ENCODE data around the gene CDKAL1.
"Not testable (repeated sequence)": the region's sequence is repeated elsewhere in the genome, so short reads cannot be mapped to it uniquely, and the experiment has no call there.

The CDKAL1 gene

GRCh38 chr6:20623761-20624160 is 89.5 kb downstream of the CDKAL1 start:
- peaks cover 2% of the 10 kb centered on the region; the same call in 1 of the 2 replicates for H3K4me1 ChIP-seq (ENCODE audit: insufficient read depth, low read length)
- no peak overlapping the region for H3K9ac ChIP-seq (ENCODE audit: low read depth, low read length)
- no peaks in the 10 kb centered on the region for H3K9me3 ChIP-seq (ENCODE audit: control insufficient read depth, insufficient read depth, low read length)
- H3K36me3 ChIP-seq (ENCODE audit: insufficient read depth, low read length) = no peaks in the 10 kb centered on the region

GRCh38 chr6:20626165-20626564 is 91.9 kb downstream of the CDKAL1 start:
- Histone ChIP-seq H3K36me3 (ENCODE audit: insufficient read depth, low read length) (no peaks in the 10 kb centered on the region), H3K4me1 (ENCODE audit: insufficient read depth, low read length) (peaks cover 18% of the 10 kb centered on the region), H3K9me3 (ENCODE audit: control insufficient read depth, insufficient read depth, low read length) (no peaks in the 10 kb centered on the region), H3K9ac (ENCODE audit: low read depth, low read length) (no peak overlapping the region)

- Histone ChIP-seq H3K9ac (ENCODE audit: low read depth, low read length) (no peak overlapping the region), H3K36me3 (ENCODE audit: insufficient read depth, low read length) (no peaks in the 10 kb centered on the region)
These were observed 95.3 kb downstream of the CDKAL1 start for GRCh38 chr6:20629509-20629908.

GRCh38 chr6:20630136-20630535 is 95.9 kb downstream of the CDKAL1 start:
- Histone ChIP-seq H3K4me1 (ENCODE audit: insufficient read depth, low read length) (peaks cover 21% of the 10 kb centered on the region), H3K9me3 (ENCODE audit: control insufficient read depth, insufficient read depth, low read length) (no peaks in the 10 kb centered on the region), H3K9ac (ENCODE audit: low read depth, low read length) (no peak overlapping the region), H3K36me3 (ENCODE audit: insufficient read depth, low read length) (no peaks in the 10 kb centered on the region)

More at GRCh38 chr6:20629509-20629908, 95.3 kb downstream of the CDKAL1 start:
- Histone ChIP-seq H3K4me1 (ENCODE audit: insufficient read depth, low read length) (peaks cover 21% of the 10 kb centered on the region), H3K9me3 (ENCODE audit: control insufficient read depth, insufficient read depth, low read length) (no peaks in the 10 kb centered on the region)

GRCh38 chr6:20630617-20631548 is 96.6 kb downstream of the CDKAL1 start:
- peaks cover 21% of the 10 kb centered on the region for H3K4me1 ChIP-seq (ENCODE audit: insufficient read depth, low read length)

GRCh38 chr6:20631549-20631924 is 97.3 kb downstream of the CDKAL1 start:
- H3K4me1 ChIP-seq (ENCODE audit: insufficient read depth, low read length) = peaks cover 21% of the 10 kb centered on the region
- H3K36me3 ChIP-seq (ENCODE audit: insufficient read depth, low read length) = no peaks in the 10 kb centered on the region
- H3K9ac ChIP-seq (ENCODE audit: low read depth, low read length) = no peak overlapping the region
- H3K9me3 ChIP-seq (ENCODE audit: control insufficient read depth, insufficient read depth, low read length) = no peaks in the 10 kb centered on the region

More at GRCh38 chr6:20630617-20631548, 96.6 kb downstream of the CDKAL1 start:
- no peak overlapping the region for H3K9ac ChIP-seq (ENCODE audit: low read depth, low read length)
- no peaks in the 10 kb centered on the region for H3K36me3 ChIP-seq (ENCODE audit: insufficient read depth, low read length)
- no peaks in the 10 kb centered on the region for H3K9me3 ChIP-seq (ENCODE audit: control insufficient read depth, insufficient read depth, low read length)

- no peak overlapping the region for H3K9ac ChIP-seq (ENCODE audit: low read depth, low read length)
- H3K36me3 ChIP-seq (ENCODE audit: insufficient read depth, low read length) = no peaks in the 10 kb centered on the region
- H3K9me3 ChIP-seq (ENCODE audit: control insufficient read depth, insufficient read depth, low read length) = no peaks in the 10 kb centered on the region
- peaks cover 21% of the 10 kb centered on the region for H3K4me1 ChIP-seq (ENCODE audit: insufficient read depth, low read length)
These were observed 98.4 kb downstream of the CDKAL1 start for GRCh38 chr6:20632696-20633095.

- H3K36me3 ChIP-seq (ENCODE audit: insufficient read depth, low read length) = no peaks in the 10 kb centered on the region
- H3K9me3 ChIP-seq (ENCODE audit: control insufficient read depth, insufficient read depth, low read length) = no peaks in the 10 kb centered on the region
- H3K4me1 ChIP-seq (ENCODE audit: insufficient read depth, low read length) = peaks cover 18% of the 10 kb centered on the region
- no peak overlapping the region for H3K9ac ChIP-seq (ENCODE audit: low read depth, low read length)
These were observed 99.5 kb downstream of the CDKAL1 start for GRCh38 chr6:20633566-20634340.

- H3K4me1 ChIP-seq (ENCODE audit: insufficient read depth, low read length) = no peaks in the 10 kb centered on the region; the same call in 1 of the 2 replicates
- H3K9me3 ChIP-seq (ENCODE audit: control insufficient read depth, insufficient read depth, low read length) = no peaks in the 10 kb centered on the region
- H3K36me3 ChIP-seq (ENCODE audit: insufficient read depth, low read length) = no peaks in the 10 kb centered on the region
- H3K9ac ChIP-seq (ENCODE audit: low read depth, low read length) = no peak overlapping the region
These were observed 104.9 kb downstream of the CDKAL1 start for GRCh38 chr6:20639161-20639560.

- Histone ChIP-seq H3K36me3 (ENCODE audit: insufficient read depth, low read length) (no peaks in the 10 kb centered on the region), H3K9ac (ENCODE audit: low read depth, low read length) (no peak overlapping the region), H3K4me1 (ENCODE audit: insufficient read depth, low read length) (no peaks in the 10 kb centered on the region; the same call in 1 of the 2 replicates), H3K9me3 (ENCODE audit: control insufficient read depth, insufficient read depth, low read length) (no peaks in the 10 kb centered on the region)
These were observed 105.9 kb downstream of the CDKAL1 start for GRCh38 chr6:20640181-20640580.

- Histone ChIP-seq H3K9ac (ENCODE audit: low read depth, low read length) (no peak overlapping the region), H3K36me3 (ENCODE audit: insufficient read depth, low read length) (no peaks in the 10 kb centered on the region), H3K9me3 (ENCODE audit: control insufficient read depth, insufficient read depth, low read length) (no peaks in the 10 kb centered on the region), H3K4me1 (ENCODE audit: insufficient read depth, low read length) (no peaks in the 10 kb centered on the region; the same call in 1 of the 2 replicates)
These were observed 108.2 kb downstream of the CDKAL1 start for GRCh38 chr6:20642441-20642840.

- Histone ChIP-seq H3K9me3 (ENCODE audit: control insufficient read depth, insufficient read depth, low read length) (no peaks in the 10 kb centered on the region), H3K9ac (ENCODE audit: low read depth, low read length) (no peak overlapping the region), H3K36me3 (ENCODE audit: insufficient read depth, low read length) (no peaks in the 10 kb centered on the region), H3K4me1 (ENCODE audit: insufficient read depth, low read length) (no peaks in the 10 kb centered on the region; the same call in 1 of the 2 replicates)
These were observed 110.6 kb downstream of the CDKAL1 start for GRCh38 chr6:20644667-20645370.

- not testable (repeated sequence) for H3K9ac ChIP-seq (ENCODE audit: low read depth, low read length); H3K36me3 ChIP-seq (ENCODE audit: insufficient read depth, low read length); H3K9me3 ChIP-seq (ENCODE audit: control insufficient read depth, insufficient read depth, low read length); H3K4me1 ChIP-seq (ENCODE audit: insufficient read depth, low read length)
These were observed 111.3 kb downstream of the CDKAL1 start for GRCh38 chr6:20645572-20645971.

- H3K36me3 ChIP-seq (ENCODE audit: insufficient read depth, low read length) = no peaks in the 10 kb centered on the region
- H3K9ac ChIP-seq (ENCODE audit: low read depth, low read length) = no peak overlapping the region
- no peaks in the 10 kb centered on the region for H3K9me3 ChIP-seq (ENCODE audit: control insufficient read depth, insufficient read depth, low read length)
- peaks cover 4% of the 10 kb centered on the region; the same call in 1 of the 2 replicates for H3K4me1 ChIP-seq (ENCODE audit: insufficient read depth, low read length)
These were observed 113.3 kb downstream of the CDKAL1 start for GRCh38 chr6:20647585-20647984.
